Loucy (cell line): ENCODE results near the gene LY86.

Source experiments
- H2AFZ ChIP-seq: fragments of 200-600 bp; sonication (generic); 2 replicates; pipeline ENCODE4 v1.6.0; 2016; ENCODE audit warnings: antibody characterized with exemption, mild to moderate bottlenecking, low read length, moderate library complexity
- H3F3A ChIP-seq: fragments of 200-600 bp; 2 replicates; pipeline ENCODE4 v1.6.0; 2016; ENCODE audit warnings: antibody characterized with exemption, low read depth, mild to moderate bottlenecking
- H3K27me3 ChIP-seq: fragments of 200-600 bp; sonication (generic); 2 replicates; pipeline ENCODE4 v1.6.1; 2014; ENCODE audit warnings: low read length, mild to moderate bottlenecking; ENCODE audit not compliant: insufficient read depth, poor library complexity, severe bottlenecking
- H3K36me3 ChIP-seq: fragments of 200-600 bp; sonication (generic); 2 replicates; pipeline ENCODE4 v1.6.1; 2016; ENCODE audit warnings: low read length; ENCODE audit not compliant: insufficient read depth
- H3K4me1 ChIP-seq: fragments of 200-600 bp; sonication (generic); 2 replicates; pipeline ENCODE4 v1.5.1; 2014; ENCODE audit warnings: low read length, mild to moderate bottlenecking; ENCODE audit not compliant: insufficient read depth, poor library complexity, severe bottlenecking
- H3K4me2 ChIP-seq: fragments of 200-600 bp; sonication (generic); 2 replicates; pipeline ENCODE4 v1.6.0; 2014; ENCODE audit warnings: antibody characterized with exemption, low read length, low read depth, mild to moderate bottlenecking; ENCODE audit not compliant: poor library complexity, severe bottlenecking
- H3K4me3 ChIP-seq: fragments of 200-600 bp; sonication (generic); 2 replicates; pipeline ENCODE4 v1.5.1; 2014; ENCODE audit warnings: low read length, mild to moderate bottlenecking, mixed read lengths; ENCODE audit not compliant: poor library complexity, severe bottlenecking
- H3K79me2 ChIP-seq: fragments of 200-600 bp; sonication (generic); 2 replicates; pipeline ENCODE4 v1.6.1; 2014; ENCODE audit warnings: low read length; ENCODE audit not compliant: insufficient read depth
- H3K9ac ChIP-seq: fragments of 200-600 bp; sonication (generic); 2 replicates; pipeline ENCODE4 v1.6.0; 2014; ENCODE audit warnings: mild to moderate bottlenecking, low read depth, low read length, moderate library complexity; ENCODE audit not compliant: poor library complexity, severe bottlenecking
- H3K9me2 ChIP-seq: fragments of 200-600 bp; sonication (generic); replicated peaks from 2 replicates; pipeline ENCODE4 v1.6.1; 2016; ENCODE audit warnings: low read depth, low read length, mixed read lengths
- H3K9me3 ChIP-seq: fragments of 200-600 bp; sonication (generic); 2 replicates; pipeline ENCODE4 v1.6.1; 2014; ENCODE audit warnings: mild to moderate bottlenecking, antibody characterized with exemption, low read length, low read depth; ENCODE audit not compliant: insufficient read depth
- H4K20me1 ChIP-seq: fragments of 200-600 bp; sonication (generic); 2 replicates; pipeline ENCODE4 v1.6.0; 2014; ENCODE audit warnings: antibody characterized with exemption, low read length, mild to moderate bottlenecking; ENCODE audit not compliant: insufficient read depth, poor library complexity, severe bottlenecking
- CTCF ChIP-seq: fragments of 200-600 bp; sonication (generic); conservative IDR thresholded peaks from 2 replicates; pipeline ENCODE4 v1.5.1; 2014; ENCODE audit warnings: mild to moderate bottlenecking, antibody characterized with exemption, low read length
- EZH2phosphoT487 ChIP-seq: fragments of 200-600 bp; IDR thresholded peaks from 2 replicates; pipeline ENCODE4 v1.6.1; 2018; ENCODE audit warnings: antibody characterized with exemption, mild to moderate bottlenecking, moderate library complexity, borderline replicate concordance

The LY86 gene

GRCh38 chr6:6648692-6649343 is 60.3 kb downstream of the LY86 start:
- no peak for TF ChIP-seq EZH2phosphoT487
- no peak for TF ChIP-seq CTCF
- Histone ChIP-seq H3K4me1 (peaks cover under 1% of the 10 kb centered on the region), H3K79me2 (no peaks in the 10 kb centered on the region), H3K9ac (no peak overlapping the region), H4K20me1 (no peaks in the 10 kb centered on the region), H2AFZ (no peak overlapping the region), H3K4me2 (no peak overlapping the region), H3K9me3 (no peaks in the 10 kb centered on the region), H3K9me2 (no peaks in the 10 kb centered on the region), H3F3A (no peaks in the 10 kb centered on the region), H3K27me3 (no peaks in the 10 kb centered on the region), H3K36me3 (no peaks in the 10 kb centered on the region), H3K4me3 (no peak overlapping the region)

- H3K4me3 ChIP-seq: no peak overlapping the region
- H3F3A ChIP-seq: no peaks in the 10 kb centered on the region
- no peak overlapping the region for H2AFZ ChIP-seq
- no peaks in the 10 kb centered on the region for H3K9me2 ChIP-seq
- no peaks in the 10 kb centered on the region for H3K27me3 ChIP-seq
- H3K79me2 ChIP-seq: no peaks in the 10 kb centered on the region
- TF ChIP-seq EZH2phosphoT487 (no peak), CTCF (no peak)
- no peak overlapping the region for H3K4me2 ChIP-seq
- no peaks in the 10 kb centered on the region for H4K20me1 ChIP-seq
- no peaks in the 10 kb centered on the region for H3K9me3 ChIP-seq
- peaks cover 11% of the 10 kb centered on the region for H3K4me1 ChIP-seq
- H3K36me3 ChIP-seq: no peaks in the 10 kb centered on the region
- H3K9ac ChIP-seq: no peak overlapping the region
These were observed 61.4 kb downstream of the LY86 start for GRCh38 chr6:6649824-6650349.

DNA sequence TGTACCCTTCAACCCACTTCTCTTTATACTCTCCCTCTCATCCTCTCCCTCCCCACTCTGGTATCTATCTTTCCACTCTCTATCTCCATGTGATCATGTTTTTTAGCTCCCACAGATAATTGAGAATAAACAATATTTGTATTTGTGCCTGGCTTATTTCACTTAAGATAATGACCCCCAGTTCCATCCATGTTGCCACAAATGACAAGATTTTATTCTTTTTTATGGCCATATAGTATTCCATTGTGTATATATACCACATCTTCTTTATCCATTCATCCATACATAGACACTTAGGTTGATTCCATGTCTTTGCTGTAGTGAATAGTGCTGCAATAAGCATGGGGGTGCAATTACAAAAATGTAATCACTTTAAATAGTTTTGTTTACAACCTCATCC is 62.3 kb downstream of the LY86 start:
- Histone ChIP-seq H3K79me2 (no peaks in the 10 kb centered on the region), H4K20me1 (no peaks in the 10 kb centered on the region), H3K4me1 (peaks cover 20% of the 10 kb centered on the region), H3K4me3 (no peak overlapping the region), H3K4me2 (no peak overlapping the region), H3K9ac (no peak overlapping the region), H3K9me3 (no peaks in the 10 kb centered on the region), H3K36me3 (no peaks in the 10 kb centered on the region), H3K27me3 (no peaks in the 10 kb centered on the region), H3K9me2 (no peaks in the 10 kb centered on the region), H2AFZ (no peak overlapping the region), H3F3A (no peaks in the 10 kb centered on the region)
- TF ChIP-seq CTCF: no peak
- TF ChIP-seq EZH2phosphoT487: no peak
